Activated T-cell treated with anti-CD3 and anti-CD28 coated beads, Interleukin-2, amount 50 U/mL, for 72 hours (primary cell): ENCODE results near the gene UNC45A. TPM values are rescaled to one million over a fixed set of nuclear protein-coding genes. Genes with fewer than 3 reads are reported as not detected.
"Not testable (repeated sequence)": the region's sequence is repeated elsewhere in the genome, so short reads cannot be mapped to it uniquely, and the experiment has no call there.

Experiments used
- ATAC-seq, 2 donors: fragments of 150-1000 bp; cut with Tn5 transposase; replicated peaks in 1 of 2; 2 replicates each; pipeline ENCODE4 v1.10.0; 2021; ENCODE audit warnings: moderate library complexity in 2 of 2, mild to moderate bottlenecking in 1 of 2
- DNase-seq, 2 donors: peaks; one replicate each; pipeline ENCODE4 v3.0.0; 2021 to 2022; ENCODE audit warnings: mixed read lengths in 1 of 2
- H3K27ac Mint-ChIP-seq: one replicate; pipeline ENCODE4 v1.8.0; 2022; ENCODE audit warnings: mild to moderate bottlenecking, moderate library complexity, mixed read lengths
- H3K27me3 Mint-ChIP-seq: one replicate; pipeline ENCODE4 v1.8.0; 2022; ENCODE audit warnings: low read depth, mixed read lengths
- H3K36me3 Mint-ChIP-seq, 2 donors: one replicate each; pipeline ENCODE4 v1.8.0; 2022; ENCODE audit warnings: mixed read lengths in 2 of 2, mild to moderate bottlenecking in 1 of 2; ENCODE audit not compliant: insufficient read depth in 2 of 2
- H3K4me1 Mint-ChIP-seq: one replicate; pipeline ENCODE4 v1.8.0; 2022; ENCODE audit warnings: low read depth, mixed read lengths
- H3K4me3 Mint-ChIP-seq, 2 donors: one replicate each; pipeline ENCODE4 v1.8.0; 2022; ENCODE audit warnings: mild to moderate bottlenecking in 2 of 2, mixed read lengths in 2 of 2, moderate library complexity in 2 of 2
- H3K9me3 Mint-ChIP-seq, 2 donors: one replicate each; pipeline ENCODE4 v1.8.0; 2022; ENCODE audit warnings: mixed read lengths in 2 of 2
- total RNA-seq, 2 donors: library from RNA; stranded (reverse); gene quantifications; one replicate each; pipeline ENCODE4 v1.2.3, GENCODE V29; 2022

Gene UNC45A
- total RNA-seq, 2 donors from 2014 or later, result 65.9 to 76.8 TPM

- no peak overlapping the region for H3K27ac Mint-ChIP-seq
- H3K9me3 Mint-ChIP-seq, result no peaks in the 10 kb centered on the region
- peaks cover 5 to 25% of the 10 kb centered on the region in 2 donors for H3K36me3 Mint-ChIP-seq
- no peaks in the 10 kb centered on the region for H3K27me3 Mint-ChIP-seq
- no peak overlapping the region for H3K4me3 Mint-ChIP-seq
- peaks cover 18% of the 10 kb centered on the region for H3K4me1 Mint-ChIP-seq
- ATAC-seq (no peak), DNase-seq (no peak)
Observed at GRCh38 chr15:90907051-90907660, 27.9 kb upstream of the UNC45A start.

GRCh38 chr15:90907838-90908507, 27.1 kb upstream of the UNC45A start:
- Mint-ChIP-seq H3K9me3 (no peaks in the 10 kb centered on the region), H3K36me3 (peaks cover 5 to 26% of the 10 kb centered on the region in 2 donors), H3K4me3 (no peak overlapping the region), H3K4me1 (peaks cover 18% of the 10 kb centered on the region), H3K27ac (no peak overlapping the region), H3K27me3 (no peaks in the 10 kb centered on the region)
- no peak for DNase-seq
- ATAC-seq, result no peak

- not testable (repeated sequence) for DNase-seq, H3K9me3 Mint-ChIP-seq, H3K27me3 Mint-ChIP-seq, H3K4me3 Mint-ChIP-seq, H3K27ac Mint-ChIP-seq, ATAC-seq
- peaks cover 13% of the 10 kb centered on the region for H3K4me1 Mint-ChIP-seq
- peaks cover 5 to 33% of the 10 kb centered on the region in 2 donors for H3K36me3 Mint-ChIP-seq
Observed at GRCh38 chr15:90909449-90909848, 25.6 kb upstream of the UNC45A start.

- DNase-seq (no peak), ATAC-seq (no peak)
- Mint-ChIP-seq H3K27ac (no peak overlapping the region), H3K9me3 (no peaks in the 10 kb centered on the region), H3K4me1 (peaks cover 13% of the 10 kb centered on the region), H3K4me3 (no peak overlapping the region), H3K27me3 (no peaks in the 10 kb centered on the region), H3K36me3 (peaks cover 5 to 32% of the 10 kb centered on the region in 2 donors)
Observed at GRCh38 chr15:90909976-90910375, 25.1 kb upstream of the UNC45A start.

GRCh38 chr15:90910441-90911301, 24.4 kb upstream of the UNC45A start:
- ATAC-seq, result no peak
- Mint-ChIP-seq H3K4me1 (peaks cover 6% of the 10 kb centered on the region), H3K4me3 (no peak overlapping the region), H3K36me3 (peaks cover 1 to 25% of the 10 kb centered on the region in 2 donors), H3K9me3 (no peaks in the 10 kb centered on the region), H3K27ac (no peak overlapping the region), H3K27me3 (no peaks in the 10 kb centered on the region)
- DNase-seq, result no peak

GRCh38 chr15:90911302-90911623, 23.8 kb upstream of the UNC45A start:
- H3K4me3 Mint-ChIP-seq, result no peak overlapping the region
- DNase-seq, result no peak
- no peak for ATAC-seq
- peaks cover 1 to 20% of the 10 kb centered on the region in 2 donors for H3K36me3 Mint-ChIP-seq
- H3K27ac Mint-ChIP-seq, result no peak overlapping the region
- peaks cover under 1% of the 10 kb centered on the region for H3K4me1 Mint-ChIP-seq
- H3K9me3 Mint-ChIP-seq, result no peaks in the 10 kb centered on the region
- H3K27me3 Mint-ChIP-seq, result no peaks in the 10 kb centered on the region

GRCh38 chr15:90911906-90912769, 22.9 kb upstream of the UNC45A start:
- H3K27ac Mint-ChIP-seq, result no peak overlapping the region
- no peak for ATAC-seq
- no peaks in the 10 kb centered on the region for H3K9me3 Mint-ChIP-seq
- H3K36me3 Mint-ChIP-seq, result peaks cover 3 to 21% of the 10 kb centered on the region in 2 donors
- no peaks in the 10 kb centered on the region for H3K4me1 Mint-ChIP-seq
- no peak overlapping the region for H3K4me3 Mint-ChIP-seq
- DNase-seq, result no peak
- H3K27me3 Mint-ChIP-seq, result no peaks in the 10 kb centered on the region

- Mint-ChIP-seq H3K4me3 (no peak overlapping the region), H3K9me3 (no peaks in the 10 kb centered on the region), H3K4me1 (no peaks in the 10 kb centered on the region), H3K36me3 (peaks cover 3 to 22% of the 10 kb centered on the region in 2 donors), H3K27me3 (no peaks in the 10 kb centered on the region), H3K27ac (no peak overlapping the region)
- no peak for ATAC-seq
- DNase-seq, result no peak
Observed at GRCh38 chr15:90912770-90913075, 22.4 kb upstream of the UNC45A start.

- Mint-ChIP-seq H3K36me3 (peaks cover 3 to 24% of the 10 kb centered on the region in 2 donors), H3K27ac (no peak overlapping the region), H3K27me3 (no peaks in the 10 kb centered on the region), H3K4me3 (no peak overlapping the region), H3K4me1 (no peaks in the 10 kb centered on the region), H3K9me3 (no peaks in the 10 kb centered on the region)
- ATAC-seq (no peak), DNase-seq (no peak)
Observed at GRCh38 chr15:90913398-90913944, 21.6 kb upstream of the UNC45A start.

- H3K27ac Mint-ChIP-seq, result no peak overlapping the region
- DNase-seq, result no peak
- H3K27me3 Mint-ChIP-seq, result no peaks in the 10 kb centered on the region
- peaks cover 3 to 22% of the 10 kb centered on the region in 2 donors for H3K36me3 Mint-ChIP-seq
- H3K4me3 Mint-ChIP-seq, result no peak overlapping the region
- no peaks in the 10 kb centered on the region for H3K9me3 Mint-ChIP-seq
- no peak for ATAC-seq
- no peaks in the 10 kb centered on the region for H3K4me1 Mint-ChIP-seq
Observed at GRCh38 chr15:90914305-90915080, 20.6 kb upstream of the UNC45A start.

- H3K4me1 Mint-ChIP-seq, result no peaks in the 10 kb centered on the region
- peaks cover 5 to 22% of the 10 kb centered on the region in 2 donors for H3K36me3 Mint-ChIP-seq
- no peak overlapping the region for H3K27ac Mint-ChIP-seq
- H3K9me3 Mint-ChIP-seq, result no peaks in the 10 kb centered on the region
- DNase-seq (no peak), ATAC-seq (no peak)
- H3K4me3 Mint-ChIP-seq, result no peak overlapping the region
- H3K27me3 Mint-ChIP-seq, result no peaks in the 10 kb centered on the region
Observed at GRCh38 chr15:90915216-90915807, 19.8 kb upstream of the UNC45A start.
